ENCODE results near the gene NTS. TPM values are rescaled to one million over a fixed set of nuclear protein-coding genes. Genes with fewer than 3 reads are reported as not detected.

Gene NTS
- total RNA-seq, 1 experiment from 2014 or later: 5.1 TPM

DNA sequence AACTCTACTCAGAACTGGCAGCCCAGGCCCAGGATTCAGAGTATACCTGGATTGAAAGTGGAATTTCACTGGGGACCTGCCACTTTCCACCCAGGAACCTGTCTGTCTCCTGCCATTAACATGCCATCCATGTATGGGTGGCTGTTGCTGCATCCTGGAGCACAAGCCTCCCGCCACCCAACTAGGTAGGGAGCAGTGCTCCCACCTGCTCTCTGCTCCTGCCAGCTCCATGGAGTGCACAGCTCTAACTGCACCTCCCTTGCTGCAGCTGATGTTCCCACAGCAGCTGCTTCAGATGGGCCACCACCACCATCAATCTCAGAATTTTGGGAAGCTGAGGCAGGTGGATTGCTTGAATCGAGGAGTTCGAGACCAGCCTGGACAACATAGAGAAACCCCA is 17.1 kb upstream of the NTS start:
- Histone ChIP-seq H3K9me3 (ENCODE audit: control insufficient read depth, low read depth, low read length) (no peaks in the 10 kb centered on the region), H3K4me1 (ENCODE audit: insufficient read depth, low read length) (no peaks in the 10 kb centered on the region), H3K23me2 (ENCODE audit: insufficient read length, low read depth, low read length, poor library complexity, severe bottlenecking) (no peaks in the 10 kb centered on the region), H4K91ac (ENCODE audit: insufficient read length, low read depth, low read length) (no peak overlapping the region), H3K79me2 (ENCODE audit: insufficient read depth, low read length) (no peaks in the 10 kb centered on the region), H4K8ac (replicated peaks; ENCODE audit: insufficient read length, low read depth, low read length) (no peak overlapping the region), H2BK5ac (ENCODE audit: insufficient read length, low read length) (no peak overlapping the region), H2AK5ac (ENCODE audit: insufficient read length, low read length) (no peak overlapping the region), H3K23ac (ENCODE audit: insufficient read length, low read depth, low read length) (no peak overlapping the region), H4K5ac (ENCODE audit: insufficient read length, low read depth, low read length) (no peak overlapping the region), H2BK120ac (ENCODE audit: low read depth, low read length, poor library complexity, severe bottlenecking) (no peak overlapping the region), H2AFZ (ENCODE audit: low read length) (no peak overlapping the region), H2BK15ac (ENCODE audit: low read depth, low read length) (no peak overlapping the region), H3K14ac (ENCODE audit: insufficient read depth, low read length) (no peak overlapping the region), H3K4ac (ENCODE audit: low read depth, low read length) (no peak overlapping the region), H2BK20ac (ENCODE audit: low read depth, low read length, poor library complexity, severe bottlenecking) (no peak overlapping the region), H4K20me1 (ENCODE audit: control insufficient read depth, insufficient read depth, insufficient read length) (no peaks in the 10 kb centered on the region), H3T11ph (ENCODE audit: low read length) (no peak overlapping the region), H3K4me2 (ENCODE audit: insufficient read depth, insufficient read length, low read length) (no peak overlapping the region), H3K79me1 (ENCODE audit: insufficient read depth, low read depth, low read length, poor library complexity, severe bottlenecking) (no peaks in the 10 kb centered on the region), H3K18ac (ENCODE audit: insufficient read length, low read depth, low read length) (no peak overlapping the region), H3K27ac (ENCODE audit: insufficient read length, low read depth, low read length) (no peak overlapping the region), H2BK12ac (ENCODE audit: insufficient read length, low read depth, low read length) (no peak overlapping the region), H3K9ac (ENCODE audit: extremely low read depth, insufficient read length, low read length) (no peak overlapping the region), H3K56ac (ENCODE audit: insufficient read length, low read depth, low read length) (no peak overlapping the region), H3K27me3 (ENCODE audit: insufficient read depth, low read length) (no peaks in the 10 kb centered on the region)
- Mint-ChIP-seq H3K4me1 (no peaks in the 10 kb centered on the region), H3K4me3 (no peak overlapping the region), H3K9me3 (peaks cover 6 to 11% of the 10 kb centered on the region in 2 experiments; a peak in 3 of 5 replicates), H3K27me3 (ENCODE audit: low read depth) (no peaks in the 10 kb centered on the region; the same call in 1 of the 2 replicates), H3K27ac (no peak overlapping the region), H3K36me3 (ENCODE audit: insufficient read depth in 1 of 3, low read depth in 3 of 3) (peaks cover 0 to 9% (median 2%) of the 10 kb centered on the region in 3 experiments; a peak in 3 of 7 replicates)
- DNase-seq: no peak
- TF ChIP-seq, protein P1, sequence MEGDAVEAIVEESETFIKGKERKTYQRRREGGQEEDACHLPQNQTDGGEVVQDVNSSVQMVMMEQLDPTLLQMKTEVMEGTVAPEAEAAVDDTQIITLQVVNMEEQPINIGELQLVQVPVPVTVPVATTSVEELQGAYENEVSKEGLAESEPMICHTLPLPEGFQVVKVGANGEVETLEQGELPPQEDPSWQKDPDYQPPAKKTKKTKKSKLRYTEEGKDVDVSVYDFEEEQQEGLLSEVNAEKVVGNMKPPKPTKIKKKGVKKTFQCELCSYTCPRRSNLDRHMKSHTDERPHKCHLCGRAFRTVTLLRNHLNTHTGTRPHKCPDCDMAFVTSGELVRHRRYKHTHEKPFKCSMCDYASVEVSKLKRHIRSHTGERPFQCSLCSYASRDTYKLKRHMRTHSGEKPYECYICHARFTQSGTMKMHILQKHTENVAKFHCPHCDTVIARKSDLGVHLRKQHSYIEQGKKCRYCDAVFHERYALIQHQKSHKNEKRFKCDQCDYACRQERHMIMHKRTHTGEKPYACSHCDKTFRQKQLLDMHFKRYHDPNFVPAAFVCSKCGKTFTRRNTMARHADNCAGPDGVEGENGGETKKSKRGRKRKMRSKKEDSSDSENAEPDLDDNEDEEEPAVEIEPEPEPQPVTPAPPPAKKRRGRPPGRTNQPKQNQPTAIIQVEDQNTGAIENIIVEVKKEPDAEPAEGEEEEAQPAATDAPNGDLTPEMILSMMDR (conservative IDR thresholded peaks at IDR 0.05): no peak
- WGBS (ENCODE audit: extremely low coverage, insufficient read length, low lambda C conversion rate): no CpG with 5 or more reads among the region's 3 CpGs
